ENCODE data around the gene CCDC88A. TPM values are rescaled to one million over a fixed set of nuclear protein-coding genes. Genes with fewer than 3 reads are reported as not detected.

Gene CCDC88A
- total and polyA plus RNA-seq, 2 donors (not counting 1 experiment from before 2014, with no cell fraction given): 40.8 to 56.5 TPM

DNA sequence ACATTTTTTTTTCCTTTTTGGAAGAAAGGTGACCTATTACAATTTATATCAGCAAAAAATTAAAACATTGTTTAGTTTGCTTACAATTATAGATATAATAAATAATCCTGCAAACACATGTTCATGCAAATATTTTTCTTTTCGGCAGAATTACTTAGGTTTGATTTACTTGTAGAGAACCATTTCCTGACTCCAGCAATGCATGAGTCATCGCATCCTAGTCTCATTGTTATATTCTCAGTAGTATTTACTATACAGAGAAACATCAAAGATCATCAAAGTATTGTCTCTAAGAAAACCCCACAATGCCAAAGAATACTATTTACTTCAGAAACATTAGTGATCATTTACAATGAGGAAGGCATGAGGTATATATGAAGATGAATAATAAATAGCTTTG lies 110.2 kb downstream of the CCDC88A start:
- Histone ChIP-seq H3K79me2 (ENCODE audit: control insufficient read depth, insufficient read depth, low read length) (no peaks in the 10 kb centered on the region), H3K4me2 (ENCODE audit: extremely low read depth, insufficient read depth, low read length) (no peak overlapping the region), H2AFZ (ENCODE audit: low read length) (no peak overlapping the region), H3K27ac (ENCODE audit: insufficient read depth, low read length) (no peak overlapping the region), H3K9me3 (ENCODE audit: control insufficient read depth, insufficient read depth, low read depth, low read length) (no peaks in the 10 kb centered on the region), H3K4me3 (replicated peaks in 1 of 4; ENCODE audit: control extremely low read depth in 1 of 4, insufficient read depth in 1 of 4, low read depth in 3 of 4, low read length in 4 of 4) (no peak overlapping the region), H3K9ac (ENCODE audit: insufficient read depth, low read length) (no peak overlapping the region), H3K4me1 (ENCODE audit: control insufficient read depth, extremely low read depth, insufficient read depth, low read length) (peaks cover 5% of the 10 kb centered on the region), H3K27me3 (ENCODE audit: control insufficient read depth, insufficient read depth, low read length) (no peaks in the 10 kb centered on the region), H4K20me1 (ENCODE audit: control insufficient read depth, extremely low read depth, insufficient read depth, low read length) (no peaks in the 10 kb centered on the region), H3K36me3 (ENCODE audit: control insufficient read depth, insufficient read depth, low read length) (no peaks in the 10 kb centered on the region)
- peak; percentile 66 to 72 for DNase-seq (ENCODE audit: low read depth in 2 of 2)
- TF ChIP-seq EZH2 (IDR thresholded peaks at IDR 0.05; ENCODE audit: low read length, missing control alignments) (no peak), CTCF (conservative IDR thresholded peaks at IDR 0.05 in 1 of 2, IDR thresholded peaks at IDR 0.05 in 1 of 2; ENCODE audit: low read depth in 1 of 2, low read length in 2 of 2) (no peak)

- Histone ChIP-seq H3K27ac (ENCODE audit: insufficient read depth, low read length) (no peak overlapping the region), H3K27me3 (ENCODE audit: control insufficient read depth, insufficient read depth, low read length) (no peaks in the 10 kb centered on the region), H4K20me1 (ENCODE audit: control insufficient read depth, extremely low read depth, insufficient read depth, low read length) (no peaks in the 10 kb centered on the region), H3K36me3 (ENCODE audit: control insufficient read depth, insufficient read depth, low read length) (no peaks in the 10 kb centered on the region), H2AFZ (ENCODE audit: low read length) (no peak overlapping the region), H3K4me3 (replicated peaks in 1 of 4; ENCODE audit: control extremely low read depth in 1 of 4, insufficient read depth in 1 of 4, low read depth in 3 of 4, low read length in 4 of 4) (no peak overlapping the region), H3K4me1 (ENCODE audit: control insufficient read depth, extremely low read depth, insufficient read depth, low read length) (no peaks in the 10 kb centered on the region), H3K9ac (ENCODE audit: insufficient read depth, low read length) (no peak overlapping the region), H3K4me2 (ENCODE audit: extremely low read depth, insufficient read depth, low read length) (no peak overlapping the region), H3K79me2 (ENCODE audit: control insufficient read depth, insufficient read depth, low read length) (no peaks in the 10 kb centered on the region), H3K9me3 (ENCODE audit: control insufficient read depth, insufficient read depth, low read depth, low read length) (no peaks in the 10 kb centered on the region)
- DNase-seq (ENCODE audit: low read depth in 2 of 2): no peak
- TF ChIP-seq CTCF (conservative IDR thresholded peaks at IDR 0.05 in 1 of 2, IDR thresholded peaks at IDR 0.05 in 1 of 2; ENCODE audit: low read depth in 1 of 2, low read length in 2 of 2) (no peak), EZH2 (IDR thresholded peaks at IDR 0.05; ENCODE audit: low read length, missing control alignments) (no peak)
Measured at GRCh38 chr2:55302241-55302640, 117.4 kb downstream of the CCDC88A start.

DNA sequence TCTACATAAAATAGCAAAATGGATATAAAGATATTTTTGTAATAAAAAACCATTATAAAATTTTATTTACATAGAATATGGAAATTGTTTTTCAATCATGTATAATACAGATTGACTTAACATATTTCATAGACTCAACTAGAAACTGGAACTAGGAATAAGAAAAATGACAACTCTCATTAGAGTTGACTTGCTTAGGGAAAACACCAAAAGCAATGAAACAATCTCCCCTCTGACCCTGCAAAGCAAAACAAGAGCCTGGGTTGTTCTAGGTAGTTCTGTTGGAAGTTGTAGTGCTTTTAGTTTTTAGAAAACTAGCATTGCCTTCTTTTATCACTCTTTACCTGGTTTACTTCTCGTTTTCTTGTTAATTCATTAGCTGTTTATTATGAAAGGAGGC lies 118.4 kb downstream of the CCDC88A start:
- H3K4me3 ChIP-seq (replicated peaks in 1 of 4; ENCODE audit: control extremely low read depth in 1 of 4, insufficient read depth in 1 of 4, low read depth in 3 of 4, low read length in 4 of 4): no peak overlapping the region
- no peaks in the 10 kb centered on the region for H4K20me1 ChIP-seq (ENCODE audit: control insufficient read depth, extremely low read depth, insufficient read depth, low read length)
- TF ChIP-seq CTCF (conservative IDR thresholded peaks at IDR 0.05 in 1 of 2, IDR thresholded peaks at IDR 0.05 in 1 of 2; ENCODE audit: low read depth in 1 of 2, low read length in 2 of 2): no peak
- no peak for TF ChIP-seq EZH2 (IDR thresholded peaks at IDR 0.05; ENCODE audit: low read length, missing control alignments)
- no peaks in the 10 kb centered on the region for H3K9me3 ChIP-seq (ENCODE audit: control insufficient read depth, insufficient read depth, low read depth, low read length)
- DNase-seq (ENCODE audit: low read depth in 2 of 2): no peak
- no peak overlapping the region for H3K27ac ChIP-seq (ENCODE audit: insufficient read depth, low read length)
- H2AFZ ChIP-seq (ENCODE audit: low read length): no peak overlapping the region
- no peaks in the 10 kb centered on the region for H3K36me3 ChIP-seq (ENCODE audit: control insufficient read depth, insufficient read depth, low read length)
- H3K27me3 ChIP-seq (ENCODE audit: control insufficient read depth, insufficient read depth, low read length): no peaks in the 10 kb centered on the region
- no peaks in the 10 kb centered on the region for H3K79me2 ChIP-seq (ENCODE audit: control insufficient read depth, insufficient read depth, low read length)
- no peak overlapping the region for H3K4me2 ChIP-seq (ENCODE audit: extremely low read depth, insufficient read depth, low read length)
- H3K9ac ChIP-seq (ENCODE audit: insufficient read depth, low read length): no peak overlapping the region
- H3K4me1 ChIP-seq (ENCODE audit: control insufficient read depth, extremely low read depth, insufficient read depth, low read length): no peaks in the 10 kb centered on the region

Data from fibroblast of lung (primary cell).